Globus pallidus (tissue), 1 donor: Measurements from ENCODE around the gene AASS.

ENCODE experiments used
- DNase-seq: peaks from one replicate; pipeline ENCODE4 v3.0.0-alpha.2; 2015; ENCODE audit warnings: low spot score

The AASS gene

GRCh38 chr7:122118757-122119156, 25.3 kb downstream of the AASS start:
- no peak for DNase-seq

GRCh38 chr7:122103064-122103463, 41.0 kb downstream of the AASS start:
- no peak for DNase-seq

GRCh38 chr7:122100021-122100420, 44.0 kb downstream of the AASS start:
- DNase-seq: no peak

- no peak for DNase-seq
Measured at GRCh38 chr7:122095642-122096041, 48.4 kb downstream of the AASS start.

GRCh38 chr7:122094549-122094948, 49.5 kb downstream of the AASS start:
- DNase-seq: no peak

GRCh38 chr7:122092964-122093797, 50.9 kb downstream of the AASS start:
- DNase-seq: peak; percentile 54

- DNase-seq: no peak
Measured at GRCh38 chr7:122082670-122083069, 61.4 kb downstream of the AASS start.

GRCh38 chr7:122082160-122082559, 61.9 kb downstream of the AASS start:
- DNase-seq: no peak

- DNase-seq: no peak
Measured at GRCh38 chr7:122073635-122074034, 70.4 kb downstream of the AASS start.

GRCh38 chr7:122072924-122073599, 71.0 kb downstream of the AASS start:
- DNase-seq: no peak

- no peak for DNase-seq
Measured at GRCh38 chr7:122072272-122072671, 71.8 kb downstream of the AASS start.

GRCh38 chr7:122070834-122071233, 73.2 kb downstream of the AASS start:
- DNase-seq: no peak

GRCh38 chr7:122070062-122070461, 74.0 kb downstream of the AASS start:
- no peak for DNase-seq

GRCh38 chr7:122068999-122069398, 75.0 kb downstream of the AASS start:
- DNase-seq: no peak

GRCh38 chr7:122068046-122068445, 76.0 kb downstream of the AASS start:
- no peak for DNase-seq

GRCh38 chr7:122067077-122067476, 77.0 kb downstream of the AASS start:
- no peak for DNase-seq

- DNase-seq: no peak
Measured at GRCh38 chr7:122064971-122065370, 79.1 kb downstream of the AASS start.

- DNase-seq: no peak
Measured at GRCh38 chr7:122063146-122063545, 80.9 kb downstream of the AASS start.

- DNase-seq: no peak
Measured at GRCh38 chr7:122059542-122059941, 84.5 kb downstream of the AASS start.

GRCh38 chr7:122056977-122057376, 87.1 kb downstream of the AASS start:
- DNase-seq: no peak

GRCh38 chr7:122055073-122055472, 89.0 kb downstream of the AASS start:
- DNase-seq: no peak

GRCh38 chr7:122054393-122054792, 89.7 kb downstream of the AASS start:
- DNase-seq: no peak

- no peak for DNase-seq
Measured at GRCh38 chr7:122046402-122046801, 97.6 kb downstream of the AASS start.

- no peak for DNase-seq
Measured at GRCh38 chr7:122040147-122040546, 103.9 kb downstream of the AASS start.
